ENCODE data around the gene RHO. TPM values are rescaled to one million over a fixed set of nuclear protein-coding genes. Genes with fewer than 3 reads are reported as not detected.
"Not testable (repeated sequence)": the region's sequence is repeated elsewhere in the genome, so short reads cannot be mapped to it uniquely, and the experiment has no call there.

RHO gene
- total RNA-seq, 5 donors from 2014 or later (not counting 1 experiment from before 2014, with no cell fraction given): 0.09 to 0.10 TPM; not detected in 3

DNA sequence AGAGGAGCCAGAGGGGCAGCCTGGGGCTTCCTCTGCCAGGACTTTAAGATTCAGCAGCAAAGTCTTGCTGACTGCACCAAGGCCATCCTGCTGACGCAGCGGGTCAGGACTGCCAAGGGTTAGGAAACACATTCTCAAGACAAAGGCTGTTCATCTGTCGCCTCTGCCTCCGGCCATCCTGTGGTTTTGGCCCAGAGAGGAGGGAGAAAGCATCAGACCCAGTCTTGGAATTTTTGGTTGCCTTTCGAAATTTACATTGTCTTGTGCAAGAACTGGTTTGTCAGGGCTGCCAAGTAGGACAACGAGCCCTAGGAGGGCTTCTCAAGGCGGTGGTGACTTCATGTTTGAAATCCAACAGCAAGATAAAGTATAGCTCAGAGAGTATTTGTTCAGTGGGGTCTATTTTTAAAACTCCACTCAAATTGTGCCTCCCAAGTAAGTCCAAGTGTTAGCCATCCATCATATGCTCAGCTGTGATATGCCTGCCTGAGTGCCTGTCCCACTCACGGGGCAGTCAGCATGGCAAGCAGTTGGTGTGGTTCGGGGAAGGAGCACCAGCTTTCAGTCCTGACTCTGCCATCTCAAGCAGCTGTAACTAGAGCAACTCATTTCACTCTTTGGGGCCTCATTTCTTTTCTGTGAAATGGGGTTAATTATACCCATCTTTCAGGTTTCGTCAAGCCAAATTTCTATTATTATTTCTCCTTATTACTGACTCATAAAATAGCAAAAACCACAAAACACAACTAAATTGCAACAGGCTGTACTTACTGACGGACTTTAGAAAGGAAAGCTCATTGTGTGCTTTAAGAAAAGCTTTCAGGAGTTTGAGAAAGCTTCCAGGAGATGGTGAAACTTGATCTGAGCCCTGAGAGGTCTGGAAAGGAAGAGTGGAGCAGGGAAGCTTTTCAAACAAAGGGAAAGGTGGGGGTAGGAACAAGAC lies 42.4 kb upstream of the RHO start:
- DNase-seq (no peak), ATAC-seq (replicated peaks in 1 of 4) (no peak)
- Histone ChIP-seq H3K36me3 (ENCODE audit: control insufficient read depth in 2 of 2, extremely low read depth in 1 of 2, insufficient read depth in 1 of 2, low read length in 1 of 2) (peaks cover 0 to 4% of the 10 kb centered on the region in 2 donors), H3K27ac (ENCODE audit: low read length) (no peak overlapping the region), H3K4me3 (ENCODE audit: control insufficient read depth in 1 of 2, extremely low read depth in 1 of 2, low read length in 1 of 2) (no peak overlapping the region), H3K4me1 (ENCODE audit: control insufficient read depth in 1 of 2, extremely low read depth in 1 of 2, insufficient read depth in 2 of 2, low read length in 2 of 2) (peaks cover 3 to 22% of the 10 kb centered on the region in 2 experiments), H3K27me3 (replicated peaks in 1 of 2; ENCODE audit: control insufficient read depth in 2 of 2, extremely low read depth in 1 of 2, insufficient read depth in 2 of 2, low read length in 1 of 2) (no peaks in the 10 kb centered on the region), H3K9me3 (no peaks in the 10 kb centered on the region)
- POLR2A ChIA-PET: no interaction called here
- Mint-ChIP-seq H3K9me3 (no peaks in the 10 kb centered on the region), H3K4me3 (no peak overlapping the region), H3K36me3 (peaks cover 32% of the 10 kb centered on the region), H3K4me1 (peaks cover 17 to 18% (median 18%) of the 10 kb centered on the region in 3 donors), H3K27me3 (no peaks in the 10 kb centered on the region), H3K27ac (no peak overlapping the region)
- WGBS (ENCODE audit: insufficient coverage): 90% methylated on average over 6 of the region's 11 CpGs
- CTCF ChIA-PET: interaction anchor here in 1 of 2 donors (0.5 kb wide), 1 partner anchor 121 kb away, joined by 4 read pairs; no protein-coding TSS in a partner anchor

DNA sequence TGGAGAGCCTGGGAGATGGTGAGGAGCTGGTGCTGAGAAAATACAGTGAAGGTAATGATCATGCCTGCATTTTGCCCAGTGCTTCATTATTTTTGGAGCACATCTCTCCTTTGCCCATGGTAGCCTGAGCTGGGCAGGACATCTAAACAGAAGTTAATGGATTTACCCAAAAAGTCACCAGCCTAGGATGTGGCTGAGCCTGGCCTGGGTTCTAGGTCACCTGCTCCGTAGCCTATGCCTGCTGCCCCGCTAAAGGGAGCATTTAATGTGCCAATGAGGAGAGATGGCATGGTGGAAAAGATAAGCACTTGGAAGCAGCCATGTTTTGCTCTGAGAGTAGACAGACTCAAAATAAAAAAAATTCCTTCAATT lies 41.8 kb upstream of the RHO start:
- no peak overlapping the region for H3K4me3 Mint-ChIP-seq
- H3K9me3 Mint-ChIP-seq: no peaks in the 10 kb centered on the region
- H3K4me1 ChIP-seq (ENCODE audit: control insufficient read depth in 1 of 2, extremely low read depth in 1 of 2, insufficient read depth in 2 of 2, low read length in 2 of 2): peaks cover 1 to 16% of the 10 kb centered on the region in 2 experiments
- ChIA-PET POLR2A (no interaction called here), CTCF (interaction anchor here in 1 of 2 donors (0.5 kb wide), 1 partner anchor 121 kb away, joined by 4 read pairs; no protein-coding TSS in a partner anchor)
- no peaks in the 10 kb centered on the region for H3K27me3 ChIP-seq (replicated peaks in 1 of 2; ENCODE audit: control insufficient read depth in 2 of 2, extremely low read depth in 1 of 2, insufficient read depth in 2 of 2, low read length in 1 of 2)
- no peak overlapping the region for H3K27ac ChIP-seq (ENCODE audit: low read length)
- no peaks in the 10 kb centered on the region for H3K27me3 Mint-ChIP-seq
- H3K4me3 ChIP-seq (ENCODE audit: control insufficient read depth in 1 of 2, extremely low read depth in 1 of 2, low read length in 1 of 2): no peak overlapping the region
- ATAC-seq (replicated peaks in 1 of 4): no peak
- H3K36me3 Mint-ChIP-seq: peaks cover 34% of the 10 kb centered on the region
- no CpG with 5 or more reads among the region's 2 CpGs for WGBS (ENCODE audit: insufficient coverage)
- H3K27ac Mint-ChIP-seq: no peak overlapping the region
- DNase-seq: no peak
- H3K4me1 Mint-ChIP-seq: peaks cover 11 to 13% (median 12%) of the 10 kb centered on the region in 3 donors
- peaks cover 0 to 4% of the 10 kb centered on the region in 2 donors for H3K36me3 ChIP-seq (ENCODE audit: control insufficient read depth in 2 of 2, extremely low read depth in 1 of 2, insufficient read depth in 1 of 2, low read length in 1 of 2)
- H3K9me3 ChIP-seq: no peaks in the 10 kb centered on the region

- WGBS (ENCODE audit: insufficient coverage): 95% methylated on average over 11 of the region's 13 CpGs
- ChIA-PET CTCF (no interaction called here), POLR2A (no interaction called here)
- no peak overlapping the region for H3K4me3 ChIP-seq (ENCODE audit: control insufficient read depth in 1 of 2, extremely low read depth in 1 of 2, low read length in 1 of 2)
- no peak overlapping the region for H3K27ac ChIP-seq (ENCODE audit: low read length)
- ATAC-seq (replicated peaks in 1 of 4): no peak
- H3K4me1 Mint-ChIP-seq: peaks cover 4 to 7% (median 5%) of the 10 kb centered on the region in 3 donors
- H3K27ac Mint-ChIP-seq: no peak overlapping the region
- peaks cover 0 to 7% of the 10 kb centered on the region in 2 donors for H3K36me3 ChIP-seq (ENCODE audit: control insufficient read depth in 2 of 2, extremely low read depth in 1 of 2, insufficient read depth in 1 of 2, low read length in 1 of 2)
- peaks cover 0 to 9% of the 10 kb centered on the region in 2 experiments for H3K4me1 ChIP-seq (ENCODE audit: control insufficient read depth in 1 of 2, extremely low read depth in 1 of 2, insufficient read depth in 2 of 2, low read length in 2 of 2)
- H3K27me3 ChIP-seq (replicated peaks in 1 of 2; ENCODE audit: control insufficient read depth in 2 of 2, extremely low read depth in 1 of 2, insufficient read depth in 2 of 2, low read length in 1 of 2): no peaks in the 10 kb centered on the region
- no peaks in the 10 kb centered on the region for H3K9me3 ChIP-seq
- H3K4me3 Mint-ChIP-seq: no peak overlapping the region
- no peaks in the 10 kb centered on the region for H3K27me3 Mint-ChIP-seq
- H3K36me3 Mint-ChIP-seq: peaks cover 37% of the 10 kb centered on the region
- H3K9me3 Mint-ChIP-seq: no peaks in the 10 kb centered on the region
- DNase-seq: no peak
Observed at GRCh38 chr3:129487183-129487867, 41.1 kb upstream of the RHO start.

DNA sequence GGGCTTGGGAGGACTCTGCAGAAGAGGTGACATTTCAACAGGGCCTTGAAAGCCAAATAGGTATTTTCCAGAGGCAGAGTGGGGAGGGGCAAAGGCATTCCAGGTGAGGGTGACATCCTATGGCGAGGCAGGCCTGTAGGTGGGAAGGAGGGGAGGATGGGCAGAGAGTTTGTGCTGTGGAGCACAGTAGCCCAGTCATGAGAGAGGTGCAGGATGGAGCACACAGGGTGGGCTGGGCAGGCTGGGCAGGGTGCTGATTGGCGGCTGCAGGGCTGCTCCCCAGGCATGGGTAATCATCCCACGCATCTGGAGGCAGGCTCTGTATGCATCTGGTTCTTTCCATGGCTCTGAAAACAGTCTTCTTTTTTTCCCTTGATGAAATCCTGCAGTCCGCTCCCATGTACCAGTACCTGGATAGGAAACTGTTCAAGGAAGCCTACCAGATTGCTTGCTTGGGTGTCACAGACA lies 40.5 kb upstream of the RHO start:
- not testable (repeated sequence) for H3K27ac Mint-ChIP-seq

DNA sequence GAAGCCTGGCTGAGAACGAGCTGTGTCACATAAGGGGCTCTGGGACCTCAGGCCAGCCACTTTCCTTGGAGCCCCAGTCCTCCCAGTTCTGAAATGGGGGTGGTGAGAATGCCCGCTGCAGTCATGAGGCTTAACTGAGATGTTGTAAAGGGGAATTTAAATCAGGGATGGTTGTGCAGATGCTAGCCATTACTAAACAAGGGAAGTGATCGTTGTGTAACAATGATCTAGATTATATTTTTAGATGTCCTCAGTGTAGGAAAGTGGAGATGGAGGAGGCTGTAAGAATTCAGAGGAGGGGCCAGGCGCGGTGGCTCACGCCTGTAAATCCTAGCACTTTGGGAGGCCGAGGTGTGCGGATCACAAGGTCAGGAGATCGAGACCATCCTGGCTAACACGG lies 39.2 kb upstream of the RHO start:
- 70% methylated on average over 2 of the region's 10 CpGs for WGBS (ENCODE audit: insufficient coverage)
- H3K9me3 Mint-ChIP-seq; H3K4me3 Mint-ChIP-seq; DNase-seq; H3K36me3 ChIP-seq (ENCODE audit: control insufficient read depth in 2 of 2, extremely low read depth in 1 of 2, insufficient read depth in 1 of 2, low read length in 1 of 2); H3K27ac Mint-ChIP-seq; H3K27ac ChIP-seq (ENCODE audit: low read length); H3K27me3 ChIP-seq (replicated peaks in 1 of 2; ENCODE audit: control insufficient read depth in 2 of 2, extremely low read depth in 1 of 2, insufficient read depth in 2 of 2, low read length in 1 of 2); POLR2A ChIA-PET; ATAC-seq (replicated peaks in 1 of 4); H3K27me3 Mint-ChIP-seq; H3K4me1 ChIP-seq (ENCODE audit: control insufficient read depth in 1 of 2, extremely low read depth in 1 of 2, insufficient read depth in 2 of 2, low read length in 2 of 2); H3K4me3 ChIP-seq (ENCODE audit: control insufficient read depth in 1 of 2, extremely low read depth in 1 of 2, low read length in 1 of 2); H3K4me1 Mint-ChIP-seq; H3K9me3 ChIP-seq: not testable (repeated sequence)
- CTCF ChIA-PET: interaction anchor here in 1 of 2 donors (0.7 to 2.1 kb wide), 2 partner anchors 139 to 893 kb away, joined by 3 to 6 read pairs; no protein-coding TSS in a partner anchor
- peaks cover 47% of the 10 kb centered on the region for H3K36me3 Mint-ChIP-seq

More for the DNA sequence above, 40.5 kb upstream of the RHO start:
- H3K4me1 ChIP-seq (ENCODE audit: control insufficient read depth in 1 of 2, extremely low read depth in 1 of 2, insufficient read depth in 2 of 2, low read length in 2 of 2); H3K36me3 ChIP-seq (ENCODE audit: control insufficient read depth in 2 of 2, extremely low read depth in 1 of 2, insufficient read depth in 1 of 2, low read length in 1 of 2); H3K4me3 ChIP-seq (ENCODE audit: control insufficient read depth in 1 of 2, extremely low read depth in 1 of 2, low read length in 1 of 2); H3K27ac ChIP-seq (ENCODE audit: low read length); ATAC-seq (replicated peaks in 1 of 4); H3K9me3 Mint-ChIP-seq; DNase-seq; POLR2A ChIA-PET; H3K27me3 ChIP-seq (replicated peaks in 1 of 2; ENCODE audit: control insufficient read depth in 2 of 2, extremely low read depth in 1 of 2, insufficient read depth in 2 of 2, low read length in 1 of 2); H3K27me3 Mint-ChIP-seq; CTCF ChIA-PET; H3K4me3 Mint-ChIP-seq; H3K9me3 ChIP-seq; H3K4me1 Mint-ChIP-seq: not testable (repeated sequence)
- peaks cover 37% of the 10 kb centered on the region for H3K36me3 Mint-ChIP-seq
- WGBS (ENCODE audit: insufficient coverage): 93% methylated on average over 4 of the region's 4 CpGs

DNA sequence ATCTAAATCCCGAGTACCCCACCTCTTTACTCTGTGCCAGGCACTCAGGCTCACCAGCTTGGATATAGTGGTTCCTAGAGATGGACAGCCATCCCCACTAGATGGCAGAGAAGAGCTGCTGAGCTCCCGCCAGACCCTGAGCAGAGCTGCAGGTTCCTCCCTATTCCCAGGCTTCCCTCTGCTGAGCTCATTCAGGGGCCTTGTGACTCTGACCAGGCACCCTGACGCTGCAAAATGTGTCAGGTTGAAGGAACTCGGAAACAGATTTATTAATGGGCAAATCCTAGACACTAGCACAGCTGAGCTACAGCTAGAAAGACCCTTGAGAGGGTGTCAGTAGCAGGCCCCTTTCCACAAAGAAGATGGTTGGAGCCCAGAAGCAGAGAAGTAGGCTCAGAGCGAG lies 38.2 kb upstream of the RHO start:
- H3K4me3 Mint-ChIP-seq: no peak overlapping the region
- ChIA-PET POLR2A (interaction anchor here in 1 of 2 donors (0.7 kb wide), 1 partner anchor 50 kb away, joined by 4 read pairs; no protein-coding TSS in a partner anchor), CTCF (interaction anchor here (0.6 to 2.1 kb wide), 20 partner anchors 9 to 445 kb away, joined by 3 to 14 read pairs (median 4); partner anchors contain the start of genes IFT122 (in 1 of the 2) and MBD4 (in 1 of the 2))
- peaks cover 41% of the 10 kb centered on the region for H3K36me3 Mint-ChIP-seq
- Histone ChIP-seq H3K27ac (ENCODE audit: low read length) (no peak overlapping the region), H3K4me3 (ENCODE audit: control insufficient read depth in 1 of 2, extremely low read depth in 1 of 2, low read length in 1 of 2) (no peak overlapping the region), H3K27me3 (replicated peaks in 1 of 2; ENCODE audit: control insufficient read depth in 2 of 2, extremely low read depth in 1 of 2, insufficient read depth in 2 of 2, low read length in 1 of 2) (no peaks in the 10 kb centered on the region), H3K9me3 (no peaks in the 10 kb centered on the region), H3K4me1 (ENCODE audit: control insufficient read depth in 1 of 2, extremely low read depth in 1 of 2, insufficient read depth in 2 of 2, low read length in 2 of 2) (peaks cover 0 to 4% of the 10 kb centered on the region in 2 experiments), H3K36me3 (ENCODE audit: control insufficient read depth in 2 of 2, extremely low read depth in 1 of 2, insufficient read depth in 1 of 2, low read length in 1 of 2) (peaks cover 3 to 7% of the 10 kb centered on the region in 2 donors)
- peak; percentile 4 to 75 (median 41) for DNase-seq
- H3K4me1 Mint-ChIP-seq: peaks cover 0 to 2% (median 0%) of the 10 kb centered on the region in 3 donors
- no peaks in the 10 kb centered on the region for H3K27me3 Mint-ChIP-seq
- H3K27ac Mint-ChIP-seq: no peak overlapping the region
- H3K9me3 Mint-ChIP-seq: no peaks in the 10 kb centered on the region
- WGBS (ENCODE audit: insufficient coverage): 49% methylated on average over 4 of the region's 5 CpGs
- ATAC-seq (replicated peaks in 1 of 4): peak; percentile 82 to 96 (median 93)
